SK-N-SH treated with all-trans-retinoic acid at 6 μM for 48 hours (cell line): ENCODE measurements around the gene MINAR1.

ENCODE experiments used
- ATAC-seq: fragments of 200-7000 bp; cut with Tn5 transposase; 3 replicates; pipeline ENCODE4 v1.9.1; 2020; ENCODE audit warnings: mild to moderate bottlenecking, moderate library complexity
- ARNTL ChIP-seq: fragments of 450-650 bp; formaldehyde crosslinking; IDR thresholded peaks from 2 replicates; pipeline ENCODE4 v1.5.0; 2020; ENCODE audit warnings: low read depth, mild to moderate bottlenecking, moderate library complexity, borderline replicate concordance
- BACH2 ChIP-seq: fragments of 250-450 bp; sonication (Bioruptor Pico); IDR thresholded peaks from 2 replicates; pipeline ENCODE4 v1.9.0; 2021; ENCODE audit warnings: mild to moderate bottlenecking, borderline replicate concordance
- CREB5 ChIP-seq: fragments of 250-450 bp; sonication (Bioruptor Pico); IDR thresholded peaks from 2 replicates; pipeline ENCODE4 v1.5.1; 2020; ENCODE audit warnings: low read depth, mild to moderate bottlenecking, moderate library complexity
- CSDC2 ChIP-seq: fragments of 250-450 bp; sonication (Bioruptor Pico); IDR thresholded peaks from 2 replicates; pipeline ENCODE4 v1.5.0; 2020; ENCODE audit warnings: mild to moderate bottlenecking, moderate library complexity
- ESRRG ChIP-seq: fragments of 250-450 bp; sonication (Bioruptor Pico); IDR thresholded peaks from 2 replicates; pipeline ENCODE4 v1.6.1; 2021; ENCODE audit warnings: mild to moderate bottlenecking
- GLIS3 ChIP-seq: fragments of 250-450 bp; sonication (Bioruptor Pico); IDR thresholded peaks from 2 replicates; pipeline ENCODE4 v1.5.0; 2020; ENCODE audit warnings: mild to moderate bottlenecking, moderate library complexity
- ISL1 ChIP-seq: fragments of 250-450 bp; sonication (Bioruptor Pico); IDR thresholded peaks from 2 replicates; pipeline ENCODE4 v2.1.2; 2022; ENCODE audit warnings: mild to moderate bottlenecking, moderate library complexity
- OSR1 ChIP-seq: fragments of 250-450 bp; sonication (Bioruptor Pico); IDR thresholded peaks from 2 replicates; pipeline ENCODE4 v1.8.0; 2022; ENCODE audit warnings: moderate library complexity, mild to moderate bottlenecking, inconsistent platforms
- PPARA ChIP-seq: fragments of 250-450 bp; sonication (Bioruptor Pico); IDR thresholded peaks from 2 replicates; pipeline ENCODE4 v1.5.0; 2020; ENCODE audit warnings: mild to moderate bottlenecking, borderline replicate concordance
- RARB ChIP-seq: fragments of 250-450 bp; sonication (Bioruptor Pico); IDR thresholded peaks from 2 replicates; pipeline ENCODE4 v1.8.0; 2021; ENCODE audit warnings: mild to moderate bottlenecking, moderate library complexity
- SNAI2 ChIP-seq: fragments of 250-450 bp; sonication (Bioruptor Pico); IDR thresholded peaks from 2 replicates; pipeline ENCODE4 v1.5.0; 2020; ENCODE audit warnings: mild to moderate bottlenecking, moderate library complexity
- TCF4 ChIP-seq: fragments of 250-450 bp; sonication (Bioruptor Pico); IDR thresholded peaks from 2 replicates; pipeline ENCODE4 v1.8.0; 2021; ENCODE audit warnings: mild to moderate bottlenecking, moderate library complexity, borderline replicate concordance
- TOX ChIP-seq: fragments of 250-450 bp; sonication (Bioruptor Pico); IDR thresholded peaks from 2 replicates; pipeline ENCODE4 v1.8.0; 2021; ENCODE audit warnings: mild to moderate bottlenecking, moderate library complexity, borderline replicate concordance
- ZC3H10 ChIP-seq: fragments of 250-450 bp; sonication (Bioruptor Pico); IDR thresholded peaks from 2 replicates; pipeline ENCODE4 v1.5.1; 2021; ENCODE audit warnings: mild to moderate bottlenecking, moderate library complexity
- ZFP3 ChIP-seq: fragments of 250-450 bp; sonication (Bioruptor Pico); IDR thresholded peaks from 2 replicates; pipeline ENCODE4 v1.5.0; 2020; ENCODE audit warnings: mild to moderate bottlenecking, moderate library complexity
- ZFP30 ChIP-seq: fragments of 450-650 bp; formaldehyde crosslinking; IDR thresholded peaks from 2 replicates; pipeline ENCODE4 v1.5.0; 2022; ENCODE audit warnings: mild to moderate bottlenecking, moderate library complexity
- ZNF565 ChIP-seq: fragments of 450-650 bp; formaldehyde crosslinking; conservative IDR thresholded peaks from 2 replicates; pipeline ENCODE4 v1.5.0; 2020; ENCODE audit warnings: low read depth, mild to moderate bottlenecking, moderate library complexity
- ZNF70 ChIP-seq: fragments of 450-650 bp; formaldehyde crosslinking; IDR thresholded peaks from 2 replicates; pipeline ENCODE4 v1.5.0; 2020; ENCODE audit warnings: mild to moderate bottlenecking, moderate library complexity
- ZNF8 ChIP-seq: fragments of 450-650 bp; formaldehyde crosslinking; IDR thresholded peaks from 2 replicates; pipeline ENCODE4 v1.5.0; 2020; ENCODE audit warnings: mild to moderate bottlenecking, moderate library complexity
- TF ChIP-seq, protein P1 (sequence below): fragments of 250-450 bp; sonication (Bioruptor Pico); IDR thresholded peaks from 2 replicates; pipeline ENCODE4 v1.5.1; 2021; ENCODE audit warnings: mild to moderate bottlenecking, moderate library complexity
- TF ChIP-seq, protein P2 (sequence below): fragments of 250-450 bp; sonication (Bioruptor Pico); IDR thresholded peaks from 2 replicates; pipeline ENCODE4 v1.8.0; 2021; ENCODE audit warnings: low read depth, mild to moderate bottlenecking, moderate library complexity, borderline replicate concordance
- TF ChIP-seq, protein P3 (sequence below): fragments of 250-450 bp; sonication (Bioruptor Pico); IDR thresholded peaks from 2 replicates; pipeline ENCODE4 v1.5.0; 2020; ENCODE audit warnings: mild to moderate bottlenecking, moderate library complexity

MINAR1 gene

GRCh38 chr15:79453446-79453845, 21.3 kb downstream of the MINAR1 start:
- TF ChIP-seq ARNTL: no peak
- no peak for TF ChIP-seq ZNF565 (CRISPR knock-in tag)
- no peak for TF ChIP-seq ISL1 (CRISPR knock-in tag)
- TF ChIP-seq RARB (CRISPR knock-in tag): no peak
- TF ChIP-seq SNAI2 (CRISPR knock-in tag): no peak
- no peak for TF ChIP-seq ZC3H10 (CRISPR knock-in tag)
- TF ChIP-seq, protein P1, sequence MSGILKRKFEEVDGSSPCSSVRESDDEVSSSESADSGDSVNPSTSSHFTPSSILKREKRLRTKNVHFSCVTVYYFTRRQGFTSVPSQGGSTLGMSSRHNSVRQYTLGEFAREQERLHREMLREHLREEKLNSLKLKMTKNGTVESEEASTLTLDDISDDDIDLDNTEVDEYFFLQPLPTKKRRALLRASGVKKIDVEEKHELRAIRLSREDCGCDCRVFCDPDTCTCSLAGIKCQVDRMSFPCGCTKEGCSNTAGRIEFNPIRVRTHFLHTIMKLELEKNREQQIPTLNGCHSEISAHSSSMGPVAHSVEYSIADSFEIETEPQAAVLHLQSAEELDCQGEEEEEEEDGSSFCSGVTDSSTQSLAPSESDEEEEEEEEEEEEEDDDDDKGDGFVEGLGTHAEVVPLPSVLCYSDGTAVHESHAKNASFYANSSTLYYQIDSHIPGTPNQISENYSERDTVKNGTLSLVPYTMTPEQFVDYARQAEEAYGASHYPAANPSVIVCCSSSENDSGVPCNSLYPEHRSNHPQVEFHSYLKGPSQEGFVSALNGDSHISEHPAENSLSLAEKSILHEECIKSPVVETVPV (CRISPR knock-in tag): no peak
- no peak for TF ChIP-seq GLIS3 (CRISPR knock-in tag)
- no peak for TF ChIP-seq CSDC2 (CRISPR knock-in tag)
- no peak for TF ChIP-seq CREB5 (CRISPR knock-in tag)
- no peak for TF ChIP-seq TCF4 (CRISPR knock-in tag)
- no peak for ATAC-seq

DNA sequence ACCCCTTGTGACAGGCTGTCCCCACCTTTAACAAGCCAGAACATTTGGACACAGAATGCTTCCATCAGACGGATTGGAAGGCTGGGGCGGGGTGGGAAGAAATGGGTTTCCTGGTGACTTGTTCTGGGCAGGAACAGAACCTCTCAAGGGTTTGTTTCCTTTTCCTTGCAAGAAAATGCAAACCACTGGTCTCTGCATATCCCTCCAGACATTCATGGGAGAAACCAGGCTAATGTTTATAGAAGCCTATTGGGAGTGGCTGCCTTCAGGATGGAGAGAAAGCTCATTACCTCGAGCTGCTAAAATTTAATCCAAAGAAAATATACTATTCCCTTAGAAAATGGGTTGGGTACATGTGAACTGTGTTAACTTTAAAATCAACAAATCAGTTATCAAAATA, 21.9 kb downstream of the MINAR1 start:
- TF ChIP-seq OSR1 (CRISPR knock-in tag) (no peak), ISL1 (CRISPR knock-in tag) (no peak), BACH2 (no peak), ZFP30 (CRISPR knock-in tag) (no peak), ZFP3 (CRISPR knock-in tag) (no peak), ZNF8 (CRISPR knock-in tag) (no peak), ZNF70 (CRISPR knock-in tag) (no peak), ESRRG (CRISPR knock-in tag) (no peak), ZC3H10 (CRISPR knock-in tag) (no peak), GLIS3 (CRISPR knock-in tag) (no peak), TOX (no peak), PPARA (CRISPR knock-in tag) (no peak)
- TF ChIP-seq, protein P2, sequence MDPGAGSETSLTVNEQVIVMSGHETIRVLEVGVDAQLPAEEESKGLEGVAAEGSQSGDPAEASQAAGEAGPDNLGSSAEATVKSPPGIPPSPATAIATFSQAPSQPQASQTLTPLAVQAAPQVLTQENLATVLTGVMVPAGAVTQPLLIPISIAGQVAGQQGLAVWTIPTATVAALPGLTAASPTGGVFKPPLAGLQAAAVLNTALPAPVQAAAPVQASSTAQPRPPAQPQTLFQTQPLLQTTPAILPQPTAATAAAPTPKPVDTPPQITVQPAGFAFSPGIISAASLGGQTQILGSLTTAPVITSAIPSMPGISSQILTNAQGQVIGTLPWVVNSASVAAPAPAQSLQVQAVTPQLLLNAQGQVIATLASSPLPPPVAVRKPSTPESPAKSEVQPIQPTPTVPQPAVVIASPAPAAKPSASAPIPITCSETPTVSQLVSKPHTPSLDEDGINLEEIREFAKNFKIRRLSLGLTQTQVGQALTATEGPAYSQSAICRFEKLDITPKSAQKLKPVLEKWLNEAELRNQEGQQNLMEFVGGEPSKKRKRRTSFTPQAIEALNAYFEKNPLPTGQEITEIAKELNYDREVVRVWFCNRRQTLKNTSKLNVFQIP (CRISPR knock-in tag): no peak
- TF ChIP-seq, protein P3, sequence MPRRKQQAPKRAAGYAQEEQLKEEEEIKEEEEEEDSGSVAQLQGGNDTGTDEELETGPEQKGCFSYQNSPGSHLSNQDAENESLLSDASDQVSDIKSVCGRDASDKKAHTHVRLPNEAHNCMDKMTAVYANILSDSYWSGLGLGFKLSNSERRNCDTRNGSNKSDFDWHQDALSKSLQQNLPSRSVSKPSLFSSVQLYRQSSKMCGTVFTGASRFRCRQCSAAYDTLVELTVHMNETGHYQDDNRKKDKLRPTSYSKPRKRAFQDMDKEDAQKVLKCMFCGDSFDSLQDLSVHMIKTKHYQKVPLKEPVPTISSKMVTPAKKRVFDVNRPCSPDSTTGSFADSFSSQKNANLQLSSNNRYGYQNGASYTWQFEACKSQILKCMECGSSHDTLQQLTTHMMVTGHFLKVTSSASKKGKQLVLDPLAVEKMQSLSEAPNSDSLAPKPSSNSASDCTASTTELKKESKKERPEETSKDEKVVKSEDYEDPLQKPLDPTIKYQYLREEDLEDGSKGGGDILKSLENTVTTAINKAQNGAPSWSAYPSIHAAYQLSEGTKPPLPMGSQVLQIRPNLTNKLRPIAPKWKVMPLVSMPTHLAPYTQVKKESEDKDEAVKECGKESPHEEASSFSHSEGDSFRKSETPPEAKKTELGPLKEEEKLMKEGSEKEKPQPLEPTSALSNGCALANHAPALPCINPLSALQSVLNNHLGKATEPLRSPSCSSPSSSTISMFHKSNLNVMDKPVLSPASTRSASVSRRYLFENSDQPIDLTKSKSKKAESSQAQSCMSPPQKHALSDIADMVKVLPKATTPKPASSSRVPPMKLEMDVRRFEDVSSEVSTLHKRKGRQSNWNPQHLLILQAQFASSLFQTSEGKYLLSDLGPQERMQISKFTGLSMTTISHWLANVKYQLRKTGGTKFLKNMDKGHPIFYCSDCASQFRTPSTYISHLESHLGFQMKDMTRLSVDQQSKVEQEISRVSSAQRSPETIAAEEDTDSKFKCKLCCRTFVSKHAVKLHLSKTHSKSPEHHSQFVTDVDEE (CRISPR knock-in tag): no peak
- ATAC-seq: no peak

DNA sequence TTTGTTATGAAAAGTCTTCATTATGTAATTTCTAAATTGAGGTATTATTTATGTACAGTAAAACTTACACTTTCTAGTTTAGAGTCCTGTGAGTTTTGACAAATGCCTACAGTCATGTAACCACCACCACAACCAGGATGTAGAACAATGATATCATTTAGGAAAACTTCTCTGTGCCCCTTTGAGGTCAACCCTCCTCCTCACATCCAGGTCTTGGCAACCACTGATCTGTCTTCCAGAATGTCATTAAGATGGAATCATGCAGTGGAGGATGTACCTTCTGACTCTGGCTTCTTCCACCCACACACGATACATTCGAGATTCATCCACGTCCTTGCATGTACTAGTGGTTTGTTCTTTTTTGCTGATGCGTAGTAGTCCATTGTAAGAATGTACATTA, 23.2 kb downstream of the MINAR1 start:
- no peak for ATAC-seq
- TF ChIP-seq BACH2 (no peak), OSR1 (CRISPR knock-in tag) (no peak)

- ATAC-seq: no peak
- TF ChIP-seq ZFP30 (CRISPR knock-in tag) (no peak), CREB5 (CRISPR knock-in tag) (no peak), PPARA (CRISPR knock-in tag) (no peak), ZNF70 (CRISPR knock-in tag) (no peak), ZFP3 (CRISPR knock-in tag) (no peak), OSR1 (CRISPR knock-in tag) (no peak), ARNTL (no peak), CSDC2 (CRISPR knock-in tag) (no peak)
- TF ChIP-seq, protein P3 (CRISPR knock-in tag): no peak
- TF ChIP-seq, protein P1 (CRISPR knock-in tag): no peak
Observed at GRCh38 chr15:79455943-79456342, 23.8 kb downstream of the MINAR1 start.
